Measurements from ENCODE around the gene C1QTNF1.

The C1QTNF1 gene

DNA sequence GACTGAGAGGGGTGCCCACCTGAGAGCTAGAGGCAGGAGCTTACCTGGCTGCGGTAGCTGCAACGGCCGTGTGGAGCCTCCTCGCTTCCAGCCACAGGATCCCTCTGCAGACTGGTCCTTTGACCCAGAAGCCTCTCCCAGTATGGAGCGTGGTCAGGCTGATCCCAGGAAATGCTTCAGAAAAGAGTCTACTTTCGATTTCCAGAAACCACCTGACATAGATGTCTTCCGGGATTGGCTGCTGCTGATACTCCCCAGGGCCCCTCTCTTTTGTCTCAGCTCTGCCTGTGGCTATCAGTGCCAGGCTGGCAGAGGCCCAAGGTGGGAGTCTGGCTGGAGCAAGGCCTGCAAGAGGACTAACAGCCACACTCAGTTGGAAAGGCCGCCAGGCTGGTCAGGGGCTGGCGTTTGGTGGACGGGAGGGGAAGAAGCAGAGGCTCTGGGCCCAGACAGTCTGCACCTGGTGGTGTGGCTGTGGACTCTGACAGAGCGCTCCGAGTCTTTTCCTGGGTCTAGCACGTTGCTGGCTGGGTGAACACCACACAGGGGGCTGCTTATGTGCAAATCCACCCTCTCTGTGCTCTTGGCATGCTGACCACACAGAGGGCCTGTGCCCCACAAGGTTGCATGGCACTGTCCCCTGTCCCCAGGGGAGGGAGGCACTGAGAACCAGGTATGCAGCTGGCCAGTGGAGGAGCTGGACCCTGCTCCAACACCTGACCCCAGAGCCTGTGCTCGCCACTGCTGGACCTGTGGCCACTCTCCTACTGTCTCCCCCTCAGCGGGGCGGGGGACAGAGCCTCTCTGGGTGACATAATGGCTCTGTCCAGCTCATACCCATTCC is 44.0 kb upstream of the C1QTNF1 start, which contains the start of gene LGALS3BP:
LGALS3BP (minus strand) TSS at position 144 of the 844 bp plus-strand sequence. CDS start 2,732 bp downstream, outside the sequence.
- no peak for DNase-seq (ENCODE audit: extremely low spot score)
- POLR2A ChIA-PET: no interaction called here
- CTCF ChIA-PET: interaction anchor here (1.6 to 3.2 kb wide), 2 partner anchors 9 to 412 kb away, joined by 5 to 20 read pairs; no protein-coding TSS in a partner anchor
- TF ChIP-seq, protein P1, sequence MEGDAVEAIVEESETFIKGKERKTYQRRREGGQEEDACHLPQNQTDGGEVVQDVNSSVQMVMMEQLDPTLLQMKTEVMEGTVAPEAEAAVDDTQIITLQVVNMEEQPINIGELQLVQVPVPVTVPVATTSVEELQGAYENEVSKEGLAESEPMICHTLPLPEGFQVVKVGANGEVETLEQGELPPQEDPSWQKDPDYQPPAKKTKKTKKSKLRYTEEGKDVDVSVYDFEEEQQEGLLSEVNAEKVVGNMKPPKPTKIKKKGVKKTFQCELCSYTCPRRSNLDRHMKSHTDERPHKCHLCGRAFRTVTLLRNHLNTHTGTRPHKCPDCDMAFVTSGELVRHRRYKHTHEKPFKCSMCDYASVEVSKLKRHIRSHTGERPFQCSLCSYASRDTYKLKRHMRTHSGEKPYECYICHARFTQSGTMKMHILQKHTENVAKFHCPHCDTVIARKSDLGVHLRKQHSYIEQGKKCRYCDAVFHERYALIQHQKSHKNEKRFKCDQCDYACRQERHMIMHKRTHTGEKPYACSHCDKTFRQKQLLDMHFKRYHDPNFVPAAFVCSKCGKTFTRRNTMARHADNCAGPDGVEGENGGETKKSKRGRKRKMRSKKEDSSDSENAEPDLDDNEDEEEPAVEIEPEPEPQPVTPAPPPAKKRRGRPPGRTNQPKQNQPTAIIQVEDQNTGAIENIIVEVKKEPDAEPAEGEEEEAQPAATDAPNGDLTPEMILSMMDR (IDR thresholded peaks at IDR 0.05; ENCODE audit: control extremely low read depth, extremely low read depth, low read depth, missing control alignments): no peak

GRCh38 chr17:78980624-78980972 is 43.4 kb upstream of the C1QTNF1 start:
- no peak for DNase-seq (ENCODE audit: extremely low spot score)
- TF ChIP-seq, protein P1 (IDR thresholded peaks at IDR 0.05; ENCODE audit: control extremely low read depth, extremely low read depth, low read depth, missing control alignments): no peak
- CTCF ChIA-PET: interaction anchor here (1.6 to 3.2 kb wide), 2 partner anchors 9 to 411 kb away, joined by 5 to 20 read pairs; no protein-coding TSS in a partner anchor
- POLR2A ChIA-PET: no interaction called here

- DNase-seq (ENCODE audit: extremely low spot score): no peak
- POLR2A ChIA-PET: no interaction called here
- TF ChIP-seq, protein P1 (IDR thresholded peaks at IDR 0.05; ENCODE audit: control extremely low read depth, extremely low read depth, low read depth, missing control alignments): no peak
- CTCF ChIA-PET: interaction anchor here (1.5 to 3.2 kb wide), 3 partner anchors 10 to 411 kb away, joined by 5 to 20 read pairs (median 6); no protein-coding TSS in a partner anchor
These were observed 42.7 kb upstream of the C1QTNF1 start for GRCh38 chr17:78981010-78981888.

GRCh38 chr17:78985395-78985794 is 38.6 kb upstream of the C1QTNF1 start:
- TF ChIP-seq, protein P1 (IDR thresholded peaks at IDR 0.05; ENCODE audit: control extremely low read depth, extremely low read depth, low read depth, missing control alignments): no peak
- ChIA-PET POLR2A (no interaction called here), CTCF (interaction anchor here (1.0 to 4.3 kb wide), 4 partner anchors 11 to 406 kb away, joined by 3 to 22 read pairs (median 4); no protein-coding TSS in a partner anchor)
- no peak for DNase-seq (ENCODE audit: extremely low spot score)

GRCh38 chr17:78986048-78986648 is 37.8 kb upstream of the C1QTNF1 start:
- ChIA-PET POLR2A (no interaction called here), CTCF (interaction anchor here (0.7 to 4.3 kb wide), 7 partner anchors 10 to 405 kb away, joined by 3 to 22 read pairs (median 4); no protein-coding TSS in a partner anchor)
- no peak for DNase-seq (ENCODE audit: extremely low spot score)
- TF ChIP-seq, protein P1 (IDR thresholded peaks at IDR 0.05; ENCODE audit: control extremely low read depth, extremely low read depth, low read depth, missing control alignments): no peak
